ENCODE results near the gene PCDHGB3.

PCDHGB3 gene

GRCh38 chr5:141419074-141419880, 49.2 kb downstream of the PCDHGB3 start:
- DNase-seq (ENCODE audit: low read depth in 2 of 2), result no peak

GRCh38 chr5:141420855-141421488, 50.9 kb downstream of the PCDHGB3 start, which contains the start of gene PCDHGA11:
PCDHGA11 (plus strand) TSS chr5:141421051; CDS start chr5:141421228, 177 bp downstream.
- no peak for DNase-seq (ENCODE audit: low read depth in 2 of 2)

GRCh38 chr5:141421489-141421855, 51.4 kb downstream of the PCDHGB3 start:
- no peak for DNase-seq (ENCODE audit: low read depth in 2 of 2)

Measured in activated CD8-positive, alpha-beta memory T cell treated with anti-CD3 and anti-CD28 coated beads for 4 hours (primary cell).